ENCODE data around the gene TRPM7. TPM values are rescaled to one million over a fixed set of nuclear protein-coding genes. Genes with fewer than 3 reads are reported as not detected.

TRPM7 gene
- total RNA-seq, 4 donors from 2014 or later: 31.3 to 63.8 (median 41.9) TPM

GRCh38 chr15:50531163-50531562, 155.4 kb downstream of the TRPM7 start:
- 91 to 96% methylated on average over 4 of the region's 4 CpGs for WGBS, 2 donors
- no peak for TF ChIP-seq POLR2A (IDR thresholded peaks at IDR 0.05)
- TF ChIP-seq CTCF (IDR thresholded peaks at IDR 0.05): no peak
- H3K4me3 ChIP-seq (ENCODE audit: low read depth, poor library complexity, severe bottlenecking): no peak overlapping the region
- no peak for DNase-seq (ENCODE audit: low spot score in 2 of 2)
- intact Hi-C loops (cut with DNase I; ENCODE audit: low total_unique reads): no loop called here

GRCh38 chr15:50523851-50524251, 162.7 kb downstream of the TRPM7 start:
- intact Hi-C loops (cut with DNase I; ENCODE audit: low total_unique reads): no loop called here
- no peak for DNase-seq (ENCODE audit: low spot score in 2 of 2)
- WGBS, 2 donors: 44 to 55% methylated on average over 5 of the region's 5 CpGs

GRCh38 chr15:50519740-50520425, 166.7 kb downstream of the TRPM7 start:
- H3K4me3 ChIP-seq (ENCODE audit: low read depth, poor library complexity, severe bottlenecking): no peak overlapping the region
- intact Hi-C loops (cut with DNase I; ENCODE audit: low total_unique reads): no loop called here
- no peak for TF ChIP-seq CTCF (IDR thresholded peaks at IDR 0.05)
- no peak for TF ChIP-seq POLR2A (IDR thresholded peaks at IDR 0.05)
- WGBS, 2 donors: 72 to 76% methylated on average over 7 of the region's 7 CpGs
- no peak for DNase-seq (ENCODE audit: low spot score in 2 of 2)

More at GRCh38 chr15:50523851-50524251, 162.7 kb downstream of the TRPM7 start:
- TF ChIP-seq CTCF (IDR thresholded peaks at IDR 0.05) (no peak), POLR2A (IDR thresholded peaks at IDR 0.05) (no peak)
- H3K4me3 ChIP-seq (ENCODE audit: low read depth, poor library complexity, severe bottlenecking): no peak overlapping the region

- DNase-seq (ENCODE audit: low spot score in 2 of 2): no peak
- intact Hi-C loops (cut with DNase I; ENCODE audit: low total_unique reads): no loop called here
- TF ChIP-seq CTCF (IDR thresholded peaks at IDR 0.05) (no peak), POLR2A (IDR thresholded peaks at IDR 0.05) (no peak)
- no peak overlapping the region for H3K4me3 ChIP-seq (ENCODE audit: low read depth, poor library complexity, severe bottlenecking)
These were observed 173.6 kb downstream of the TRPM7 start for GRCh38 chr15:50513001-50513400.

Other genes starting within 250 kb of the TRPM7 start
- gene USP50, start 140.1 kb downstream of the TRPM7 start, total RNA-seq: not detected
- gene SPPL2A, start 78.9 kb upstream of the TRPM7 start, total RNA-seq: 100 to 1,000 TPM; 116 to 404 (median 151) TPM
- gene AP4E1, start 221.9 kb upstream of the TRPM7 start, total RNA-seq: 10 to 100 TPM; 13.6 to 18.2 (median 15.2) TPM

Measured in lower leg skin (tissue), 4 donors.